ENCODE results near the gene TMEM138.

- no peak for TF ChIP-seq POLR2A (IDR thresholded peaks at IDR 0.05; ENCODE audit: extremely low read depth, insufficient read length)
- TF ChIP-seq CTCF (IDR thresholded peaks at IDR 0.05; ENCODE audit: low read depth, low read length) = no peak
- TF ChIP-seq MYC (IDR thresholded peaks at IDR 0.05; ENCODE audit: low read depth, low read length) = no peak
Measured at GRCh38 chr11:61338783-61339489, 23.2 kb upstream of the TMEM138 start.

All from NB4 (cell line).